Pons (tissue), 1 donor: ENCODE data around the gene CD99.
"Not testable (repeated sequence)": the region's sequence is repeated elsewhere in the genome, so short reads cannot be mapped to it uniquely, and the experiment has no call there.

Experiments
- DNase-seq: peaks from one replicate; pipeline ENCODE4 v3.0.0-alpha.2; 2016; ENCODE audit warnings: low spot score

CD99 gene

GRCh38 chrX:2727264-2727663, 36.2 kb downstream of the CD99 start:
- not testable (repeated sequence) for DNase-seq

GRCh38 chrX:2732076-2732475, 41.0 kb downstream of the CD99 start:
- DNase-seq = no peak

GRCh38 chrX:2732649-2733048, 41.6 kb downstream of the CD99 start:
- no peak for DNase-seq

- no peak for DNase-seq
These were observed 42.2 kb downstream of the CD99 start for GRCh38 chrX:2733286-2733685.

GRCh38 chrX:2735270-2735669, 44.2 kb downstream of the CD99 start:
- DNase-seq = no peak

GRCh38 chrX:2740672-2741071, 49.6 kb downstream of the CD99 start:
- no peak for DNase-seq

GRCh38 chrX:2741386-2741785, 50.3 kb downstream of the CD99 start:
- no peak for DNase-seq

- not testable (repeated sequence) for DNase-seq
These were observed 55.2 kb downstream of the CD99 start for GRCh38 chrX:2746250-2746649.

- DNase-seq = no peak
These were observed 57.2 kb downstream of the CD99 start for GRCh38 chrX:2748171-2748814.

- no peak for DNase-seq
These were observed 57.7 kb downstream of the CD99 start for GRCh38 chrX:2748815-2749188.

GRCh38 chrX:2751291-2751690, 60.2 kb downstream of the CD99 start:
- DNase-seq = no peak

- not testable (repeated sequence) for DNase-seq
These were observed 60.8 kb downstream of the CD99 start, which contains the start of gene XG for GRCh38 chrX:2751874-2752300. Gene XG (plus strand): TSS chrX:2752040. CDS start chrX:2752275, 235 bp downstream.

GRCh38 chrX:2752441-2752840, 61.3 kb downstream of the CD99 start:
- DNase-seq = not testable (repeated sequence)

GRCh38 chrX:2755163-2755715, 64.1 kb downstream of the CD99 start:
- not testable (repeated sequence) for DNase-seq

- no peak for DNase-seq
These were observed 65.5 kb downstream of the CD99 start for GRCh38 chrX:2756548-2756947.

- no peak for DNase-seq
These were observed 70.2 kb downstream of the CD99 start for GRCh38 chrX:2761246-2761645.

- not testable (repeated sequence) for DNase-seq
These were observed 71.6 kb downstream of the CD99 start for GRCh38 chrX:2762671-2763070.

GRCh38 chrX:2764766-2765548, 73.9 kb downstream of the CD99 start:
- not testable (repeated sequence) for DNase-seq

- no peak for DNase-seq
These were observed 74.4 kb downstream of the CD99 start for GRCh38 chrX:2765549-2765830.

- no peak for DNase-seq
These were observed 75.8 kb downstream of the CD99 start for GRCh38 chrX:2766906-2767305.

GRCh38 chrX:2767631-2768455, 76.7 kb downstream of the CD99 start:
- DNase-seq = no peak

GRCh38 chrX:2769615-2770014, 78.5 kb downstream of the CD99 start:
- no peak for DNase-seq
